ENCODE measurements around the gene ANXA11.
"Not testable (repeated sequence)": the region's sequence is repeated elsewhere in the genome, so short reads cannot be mapped to it uniquely, and the experiment has no call there.

The ANXA11 gene

DNA sequence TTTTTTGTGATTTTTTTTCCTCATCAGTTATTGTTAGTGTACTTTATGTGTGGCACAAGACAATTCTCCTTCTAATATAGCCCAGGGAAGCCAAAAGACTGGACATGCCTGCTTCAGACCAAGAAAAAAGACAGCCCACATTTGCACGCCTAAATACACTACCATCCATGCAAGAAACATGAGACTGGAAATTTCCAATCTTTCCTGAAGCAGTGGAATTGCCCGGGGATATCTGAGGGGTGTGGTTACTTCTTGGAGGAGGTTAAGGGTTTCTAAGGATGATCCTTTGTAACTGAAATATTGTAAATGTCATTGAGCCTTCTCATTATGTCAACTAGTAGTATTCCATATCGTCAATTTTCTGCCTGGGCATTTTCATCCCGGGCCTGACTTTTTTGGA lies 37.0 kb upstream of the ANXA11 start:
- not testable (repeated sequence) for H3K36me3 ChIP-seq; H3K9me3 ChIP-seq; H3K4me1 ChIP-seq (ENCODE audit: control insufficient read depth in 1 of 2, insufficient read depth in 1 of 2, low read depth in 1 of 2, low read length in 1 of 2); H3K27me3 ChIP-seq; H3K4me3 ChIP-seq (ENCODE audit: low read depth in 1 of 2, low read length in 1 of 2); H3K27ac ChIP-seq

DNA sequence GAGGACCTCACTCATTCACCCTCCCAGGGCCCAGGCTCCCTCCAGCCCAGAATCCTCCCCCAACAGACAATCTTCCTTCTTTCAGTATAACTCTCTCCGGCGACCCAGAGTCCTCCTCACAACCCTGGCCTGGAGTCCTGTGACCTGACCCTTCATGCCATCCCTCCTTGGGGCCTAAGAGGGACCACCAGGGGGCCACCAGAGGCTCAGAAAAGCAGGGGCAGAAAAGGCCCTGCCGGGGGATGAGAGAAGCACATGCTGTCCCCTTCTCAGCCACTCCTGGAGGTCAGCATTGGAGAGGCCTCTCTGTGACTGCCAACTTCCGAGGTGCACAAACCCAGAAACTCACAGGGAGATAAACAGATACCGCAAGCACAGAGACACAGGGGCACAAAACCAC lies 31.1 kb upstream of the ANXA11 start:
- not testable (repeated sequence) for H3K4me3 ChIP-seq (ENCODE audit: low read depth in 1 of 2, low read length in 1 of 2); H3K9me3 ChIP-seq; H3K27ac ChIP-seq; H3K4me1 ChIP-seq (ENCODE audit: control insufficient read depth in 1 of 2, insufficient read depth in 1 of 2, low read depth in 1 of 2, low read length in 1 of 2); H3K36me3 ChIP-seq; H3K27me3 ChIP-seq

DNA sequence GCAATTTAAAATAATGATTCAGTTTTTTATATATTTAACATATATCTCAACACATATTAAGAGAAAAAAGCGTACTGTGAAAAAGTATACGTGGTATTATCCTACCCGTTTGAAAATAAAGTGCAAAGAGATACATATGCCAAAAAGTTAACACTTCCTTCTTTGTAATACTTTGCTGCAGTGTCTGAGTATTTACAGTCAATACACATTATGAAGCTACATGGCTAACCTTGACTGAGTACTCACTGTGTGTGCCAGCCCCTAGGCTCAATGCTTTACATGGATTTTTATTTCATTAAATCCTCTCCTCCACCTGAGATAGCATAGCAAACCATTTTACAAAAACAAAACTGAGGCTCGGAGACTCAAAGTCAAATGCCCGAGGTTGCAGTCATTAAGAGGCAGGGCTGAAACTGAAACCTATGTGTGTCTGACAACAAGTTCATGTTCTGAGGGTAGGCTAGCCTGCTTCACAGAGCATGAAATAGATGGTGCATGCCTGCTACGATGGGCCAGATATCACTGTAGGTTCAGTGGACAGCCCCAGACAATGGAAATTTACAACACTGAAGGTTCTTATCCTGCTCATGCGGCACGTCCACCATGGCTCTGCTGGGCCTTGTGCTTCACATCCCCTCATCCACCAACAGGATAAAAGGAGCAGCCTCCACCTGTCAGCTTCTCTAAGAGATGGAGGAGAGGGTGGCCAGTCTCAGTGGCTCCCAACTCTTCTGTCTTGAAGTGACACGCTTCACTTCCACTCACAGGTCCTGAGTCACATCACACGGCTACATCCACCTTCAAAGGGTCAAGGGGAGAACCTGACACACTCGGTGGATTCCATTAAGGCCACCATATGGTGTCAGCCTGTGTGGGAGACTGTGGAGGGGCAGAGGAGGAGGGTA lies 29.2 kb upstream of the ANXA11 start:
- H3K27ac ChIP-seq; H3K36me3 ChIP-seq; H3K27me3 ChIP-seq; H3K9me3 ChIP-seq; H3K4me1 ChIP-seq (ENCODE audit: control insufficient read depth in 1 of 2, insufficient read depth in 1 of 2, low read depth in 1 of 2, low read length in 1 of 2); H3K4me3 ChIP-seq (ENCODE audit: low read depth in 1 of 2, low read length in 1 of 2): not testable (repeated sequence)

DNA sequence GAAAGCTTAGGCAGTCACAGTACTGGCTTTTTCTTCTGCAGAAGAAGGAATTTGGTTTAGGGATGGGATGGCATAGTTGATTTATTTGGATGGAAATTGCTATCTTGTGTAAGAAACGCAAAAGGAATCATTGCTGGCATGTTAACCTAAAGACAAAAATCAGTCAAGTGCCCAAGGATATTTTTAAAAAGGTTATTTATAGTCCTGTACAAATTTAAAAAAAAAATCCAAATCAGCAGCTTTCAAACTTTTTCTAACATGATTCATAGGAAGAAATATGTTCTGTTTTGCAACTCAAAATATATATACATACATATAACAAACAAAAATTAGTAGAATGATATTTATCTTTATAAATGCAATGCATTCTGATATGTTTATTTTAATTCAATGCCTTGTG lies 28.5 kb upstream of the ANXA11 start:
- not testable (repeated sequence) for H3K9me3 ChIP-seq; H3K36me3 ChIP-seq; H3K27ac ChIP-seq; H3K4me3 ChIP-seq (ENCODE audit: low read depth in 1 of 2, low read length in 1 of 2); H3K4me1 ChIP-seq (ENCODE audit: control insufficient read depth in 1 of 2, insufficient read depth in 1 of 2, low read depth in 1 of 2, low read length in 1 of 2); H3K27me3 ChIP-seq

DNA sequence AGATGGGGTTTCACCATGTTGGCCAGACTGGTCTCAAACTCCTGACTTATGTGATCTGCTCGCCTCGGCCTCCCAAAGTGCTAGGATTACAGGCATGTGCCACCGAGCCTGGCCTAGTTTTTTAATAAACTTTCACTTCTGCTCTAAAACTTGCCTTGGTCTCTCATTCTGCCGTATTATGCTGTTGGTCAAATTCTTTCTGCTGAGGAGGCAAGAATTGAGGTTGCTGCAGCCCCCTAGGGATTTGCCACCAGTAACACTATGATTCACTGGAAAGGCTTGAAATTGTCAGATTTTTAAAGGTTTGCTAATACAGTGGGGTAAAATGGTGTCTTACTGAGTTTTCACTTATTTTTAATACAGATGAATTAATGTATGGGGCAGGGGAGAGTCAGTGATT lies 21.4 kb upstream of the ANXA11 start:
- not testable (repeated sequence) for H3K4me1 ChIP-seq (ENCODE audit: control insufficient read depth in 1 of 2, insufficient read depth in 1 of 2, low read depth in 1 of 2, low read length in 1 of 2); H3K4me3 ChIP-seq (ENCODE audit: low read depth in 1 of 2, low read length in 1 of 2); H3K27me3 ChIP-seq; H3K36me3 ChIP-seq; H3K27ac ChIP-seq; H3K9me3 ChIP-seq

DNA sequence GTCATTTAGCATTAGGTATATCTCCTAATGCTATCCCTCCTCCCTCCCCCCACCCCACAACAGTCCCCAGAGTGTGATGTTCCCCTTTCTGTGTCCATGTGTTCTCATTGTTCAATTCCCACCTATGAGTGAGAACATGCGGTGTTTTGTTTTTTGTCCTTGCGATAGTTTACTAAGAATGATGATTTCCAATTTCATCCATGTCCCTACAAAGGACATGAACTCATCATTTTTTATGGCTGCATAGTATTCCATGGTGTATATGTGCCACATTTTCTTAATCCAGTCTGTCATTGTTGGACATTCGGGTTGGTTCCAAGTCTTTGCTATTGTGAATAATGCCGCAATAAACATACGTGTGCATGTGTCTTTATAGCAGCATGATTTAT lies 17.7 kb upstream of the ANXA11 start:
- H3K9me3 ChIP-seq; H3K36me3 ChIP-seq; H3K27me3 ChIP-seq; H3K4me1 ChIP-seq (ENCODE audit: control insufficient read depth in 1 of 2, insufficient read depth in 1 of 2, low read depth in 1 of 2, low read length in 1 of 2); H3K4me3 ChIP-seq (ENCODE audit: low read depth in 1 of 2, low read length in 1 of 2); H3K27ac ChIP-seq: not testable (repeated sequence)

DNA sequence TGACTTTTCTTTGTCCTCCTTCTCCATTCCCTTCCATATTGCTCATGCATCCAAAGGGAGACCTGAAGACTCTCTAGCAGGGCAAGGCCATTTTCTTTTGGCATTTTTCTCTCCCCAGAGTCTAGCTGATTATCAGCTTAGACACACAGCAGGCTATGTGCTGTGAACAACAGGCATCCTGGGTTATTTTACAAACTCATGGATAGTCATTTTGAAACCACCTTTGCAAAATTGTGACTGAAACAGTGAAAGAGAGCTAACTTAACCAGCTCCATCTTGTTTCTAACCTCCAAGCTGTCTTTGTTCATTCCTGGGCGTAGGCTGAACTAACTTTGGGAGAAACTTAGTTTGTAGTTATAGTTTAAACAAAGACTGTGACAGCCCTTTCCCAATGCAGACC lies 13.5 kb upstream of the ANXA11 start:
- not testable (repeated sequence) for H3K9me3 ChIP-seq; H3K36me3 ChIP-seq; H3K4me1 ChIP-seq (ENCODE audit: control insufficient read depth in 1 of 2, insufficient read depth in 1 of 2, low read depth in 1 of 2, low read length in 1 of 2); H3K4me3 ChIP-seq (ENCODE audit: low read depth in 1 of 2, low read length in 1 of 2); H3K27me3 ChIP-seq; H3K27ac ChIP-seq

DNA sequence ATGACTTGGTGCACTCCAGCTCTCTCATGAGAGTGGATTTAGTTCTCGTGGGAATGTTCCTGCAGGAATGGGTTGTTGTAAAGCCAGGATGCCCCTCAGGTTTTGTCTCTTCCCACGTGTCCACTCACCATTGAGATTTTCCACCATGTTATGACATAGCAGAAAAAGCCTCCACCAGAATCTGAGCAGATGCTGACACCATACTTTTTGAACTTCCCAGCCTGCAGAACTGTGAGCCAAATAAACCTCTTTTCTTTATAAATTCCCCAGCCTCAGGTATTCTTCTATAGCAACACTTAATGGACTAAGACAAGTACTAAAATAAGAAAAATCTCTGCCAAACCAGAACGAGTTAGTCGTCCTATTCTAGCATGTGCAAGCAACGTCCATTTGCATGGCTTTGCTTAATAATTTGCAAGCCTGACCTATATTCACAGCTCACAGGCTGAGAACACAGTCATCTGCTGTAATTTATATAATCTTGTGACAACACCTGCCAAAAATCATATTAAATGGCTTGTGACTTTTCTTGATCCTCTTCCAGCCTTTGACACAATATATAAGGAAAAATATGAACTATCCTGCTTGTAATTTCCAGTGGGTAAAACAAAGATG lies 9.1 kb upstream of the ANXA11 start:
- not testable (repeated sequence) for H3K27ac ChIP-seq; H3K9me3 ChIP-seq; H3K36me3 ChIP-seq; H3K27me3 ChIP-seq; H3K4me1 ChIP-seq (ENCODE audit: control insufficient read depth in 1 of 2, insufficient read depth in 1 of 2, low read depth in 1 of 2, low read length in 1 of 2); H3K4me3 ChIP-seq (ENCODE audit: low read depth in 1 of 2, low read length in 1 of 2)

DNA sequence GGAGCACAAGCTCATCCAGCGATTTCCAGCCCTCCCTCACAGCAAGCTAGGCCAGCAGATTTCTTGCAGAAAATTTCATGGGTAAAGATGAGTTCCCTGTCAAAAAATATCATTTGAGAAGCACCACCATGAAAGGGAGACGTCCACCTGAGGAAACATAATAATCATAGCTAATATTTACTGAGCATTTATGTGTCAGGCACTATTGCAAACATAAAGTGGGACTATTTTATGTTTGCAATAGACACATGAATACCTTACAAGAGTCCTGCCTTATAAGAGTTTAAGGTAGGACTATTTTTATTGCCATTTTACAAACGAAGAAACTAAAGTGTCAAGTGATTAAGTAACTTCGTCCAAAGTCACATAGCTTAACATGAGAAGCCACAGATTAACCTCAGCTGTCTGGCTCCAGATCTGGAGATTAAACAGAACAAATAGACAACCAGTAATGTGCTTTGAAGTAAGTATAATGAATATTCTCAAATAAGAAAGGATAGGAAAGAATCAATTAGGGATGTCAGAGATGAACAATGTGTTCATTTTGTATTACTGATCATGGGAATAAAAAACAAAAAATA lies 7.3 kb upstream of the ANXA11 start:
- H3K27ac ChIP-seq; H3K36me3 ChIP-seq; H3K27me3 ChIP-seq; H3K4me3 ChIP-seq (ENCODE audit: low read depth in 1 of 2, low read length in 1 of 2); H3K9me3 ChIP-seq; H3K4me1 ChIP-seq (ENCODE audit: control insufficient read depth in 1 of 2, insufficient read depth in 1 of 2, low read depth in 1 of 2, low read length in 1 of 2): not testable (repeated sequence)

DNA sequence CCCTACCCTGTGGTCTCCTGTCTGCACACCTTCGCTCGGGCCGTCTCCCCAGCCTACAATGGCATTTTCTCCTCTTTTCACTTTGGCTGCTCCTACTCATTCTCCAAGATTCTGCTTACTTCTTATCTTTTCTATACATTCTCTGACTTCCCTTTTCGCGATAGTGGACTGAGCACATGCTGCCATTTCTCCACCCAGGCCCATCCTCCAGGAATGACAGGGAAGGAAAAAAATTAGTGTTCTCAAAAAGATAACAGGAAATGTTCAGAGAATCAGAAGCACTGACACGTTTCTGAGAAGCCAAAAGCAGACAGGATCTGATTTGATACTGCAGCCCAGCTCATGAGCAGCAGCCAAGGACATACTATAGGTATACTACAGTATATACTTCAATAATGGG lies 6.4 kb upstream of the ANXA11 start:
- TF ChIP-seq, protein P1, sequence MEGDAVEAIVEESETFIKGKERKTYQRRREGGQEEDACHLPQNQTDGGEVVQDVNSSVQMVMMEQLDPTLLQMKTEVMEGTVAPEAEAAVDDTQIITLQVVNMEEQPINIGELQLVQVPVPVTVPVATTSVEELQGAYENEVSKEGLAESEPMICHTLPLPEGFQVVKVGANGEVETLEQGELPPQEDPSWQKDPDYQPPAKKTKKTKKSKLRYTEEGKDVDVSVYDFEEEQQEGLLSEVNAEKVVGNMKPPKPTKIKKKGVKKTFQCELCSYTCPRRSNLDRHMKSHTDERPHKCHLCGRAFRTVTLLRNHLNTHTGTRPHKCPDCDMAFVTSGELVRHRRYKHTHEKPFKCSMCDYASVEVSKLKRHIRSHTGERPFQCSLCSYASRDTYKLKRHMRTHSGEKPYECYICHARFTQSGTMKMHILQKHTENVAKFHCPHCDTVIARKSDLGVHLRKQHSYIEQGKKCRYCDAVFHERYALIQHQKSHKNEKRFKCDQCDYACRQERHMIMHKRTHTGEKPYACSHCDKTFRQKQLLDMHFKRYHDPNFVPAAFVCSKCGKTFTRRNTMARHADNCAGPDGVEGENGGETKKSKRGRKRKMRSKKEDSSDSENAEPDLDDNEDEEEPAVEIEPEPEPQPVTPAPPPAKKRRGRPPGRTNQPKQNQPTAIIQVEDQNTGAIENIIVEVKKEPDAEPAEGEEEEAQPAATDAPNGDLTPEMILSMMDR (IDR thresholded peaks at IDR 0.05) = no peak
- Histone ChIP-seq H3K4me1 (ENCODE audit: control insufficient read depth in 1 of 2, insufficient read depth in 1 of 2, low read depth in 1 of 2, low read length in 1 of 2) (no peaks in the 10 kb centered on the region), H3K4me3 (ENCODE audit: low read depth in 1 of 2, low read length in 1 of 2) (no peak overlapping the region), H3K9me3 (no peaks in the 10 kb centered on the region), H3K27ac (no peak overlapping the region), H3K36me3 (no peaks in the 10 kb centered on the region), H3K27me3 (no peaks in the 10 kb centered on the region)
